ENCODE measurements around the gene TYK2. TPM values are rescaled to one million over a fixed set of nuclear protein-coding genes. Genes with fewer than 3 reads are reported as not detected.

Gene TYK2
- polyA plus RNA-seq, 3 donors, result 59.0 to 141 (median 106) TPM

Other genes starting within 250 kb of the TYK2 start
- 10 to 100 TPM in 2 of 3 donors, 1 to 10 TPM in 1; 8.3 to 41.1 (median 27.0) TPM for gene DNMT1, start 185.6 kb downstream of the TYK2 start, polyA plus RNA-seq
- 10 to 100 TPM in 1 of 3 donors, 1 to 10 TPM in 2; 1.2 to 15.2 (median 4.0) TPM for gene S1PR2, start 149.2 kb downstream of the TYK2 start, polyA plus RNA-seq
- 10 to 100 TPM; 33.4 to 85.7 (median 40.5) TPM for gene MRPL4, start 128.4 kb downstream of the TYK2 start, polyA plus RNA-seq
- 100 to 1,000 TPM in 1 of 3 donors, 10 to 100 TPM in 1, 1 to 10 TPM in 1; 5.6 to 134 (median 26.0) TPM for gene ICAM1, start 109.5 kb downstream of the TYK2 start, polyA plus RNA-seq
- 1 to 10 TPM in 2 of 3 donors, under 1 TPM in 1; 0.06 to 2.5 (median 2.5) TPM for gene ICAM4, start 93.6 kb downstream of the TYK2 start, polyA plus RNA-seq
- under 1 TPM; 0.20 to 0.55 (median 0.22) TPM for gene ICAM5, start 90.6 kb downstream of the TYK2 start, polyA plus RNA-seq
- gene ZGLP1, start 70.8 kb downstream of the TYK2 start, polyA plus RNA-seq, result 1 to 10 TPM; 2.2 to 5.3 (median 2.2) TPM
- 10 to 100 TPM; 13.0 to 22.5 (median 19.1) TPM for gene FDX2, start 64.6 kb downstream of the TYK2 start, polyA plus RNA-seq
- gene RAVER1, start 47.0 kb downstream of the TYK2 start, polyA plus RNA-seq, result 10 to 100 TPM in 1 of 3 donors, 1 to 10 TPM in 2; 7.4 to 15.5 (median 8.7) TPM
- 10 to 100 TPM; 19.6 to 44.3 (median 26.0) TPM for gene ICAM3, start 40.9 kb downstream of the TYK2 start, polyA plus RNA-seq
- gene CDC37, start 23.0 kb upstream of the TYK2 start, polyA plus RNA-seq, result 100 to 1,000 TPM in 2 of 3 donors, 10 to 100 TPM in 1; 99.7 to 305 (median 272) TPM
- 10 to 100 TPM in 2 of 3 donors, 1 to 10 TPM in 1; 6.4 to 11.9 (median 10.6) TPM for gene PDE4A, start 40.0 kb upstream of the TYK2 start, polyA plus RNA-seq
- 10 to 100 TPM; 26.6 to 50.8 (median 50.0) TPM for gene KEAP1, start 122.8 kb upstream of the TYK2 start, polyA plus RNA-seq
- gene S1PR5, start 136.9 kb upstream of the TYK2 start, polyA plus RNA-seq, result under 1 TPM in 2 of 3 donors, not detected in 1; 0.12 to 0.20 TPM
- 10 to 100 TPM; 12.0 to 23.0 (median 21.5) TPM for gene ATG4D, start 163.3 kb upstream of the TYK2 start, polyA plus RNA-seq
- gene KRI1, start 185.4 kb upstream of the TYK2 start, polyA plus RNA-seq, result 10 to 100 TPM; 14.8 to 17.5 (median 15.2) TPM
- 10 to 100 TPM in 2 of 3 donors, 1 to 10 TPM in 1; 6.3 to 24.3 (median 22.2) TPM for gene CDKN2D, start 188.4 kb upstream of the TYK2 start, polyA plus RNA-seq
- 10 to 100 TPM in 1 of 3 donors, 1 to 10 TPM in 1, not detected in 1; 5.4 to 37.3 TPM for gene AP1M2, start 206.7 kb upstream of the TYK2 start, polyA plus RNA-seq
- 10 to 100 TPM; 32.4 to 68.7 (median 62.9) TPM for gene SLC44A2, start 245.0 kb upstream of the TYK2 start, polyA plus RNA-seq

Data from adipose tissue (tissue), 3 donors.